Activated CD8-positive, alpha-beta memory T cell treated with anti-CD3 and anti-CD28 coated beads, Interleukin-2, amount 10 ng/mL, durations not matched to agents 7 days and 5 days (primary cell): Measurements from ENCODE around the gene COL1A1. TPM values are rescaled to one million over a fixed set of nuclear protein-coding genes. Genes with fewer than 3 reads are reported as not detected.

Experiments used
- ATAC-seq: fragments of 150-1000 bp; cut with Tn5 transposase; one replicate; pipeline ENCODE4 v1.10.0; 2021; ENCODE audit warnings: moderate library complexity
- CTCF ChIA-PET: fragments of 350-600 bp; sonication (Branson Sonifier 250); formaldehyde crosslinking; loops from one replicate; lab custom pipeline; 2021; ENCODE audit warnings: antibody characterized with exemption; lab: Charles Lee
- DNase-seq: peaks from one replicate; pipeline ENCODE4 v3.0.0-alpha.2; 2020
- H3K27ac Mint-ChIP-seq: one replicate; pipeline ENCODE4 v1.8.0; 2021; ENCODE audit warnings: mild to moderate bottlenecking, mixed read lengths
- H3K27me3 Mint-ChIP-seq: one replicate; pipeline ENCODE4 v1.8.0; 2021; ENCODE audit warnings: mixed read lengths
- H3K36me3 Mint-ChIP-seq: one replicate; pipeline ENCODE4 v1.8.0; 2021; ENCODE audit warnings: mild to moderate bottlenecking, mixed read lengths
- H3K4me1 Mint-ChIP-seq: one replicate; pipeline ENCODE4 v1.8.0; 2021; ENCODE audit warnings: mixed read lengths
- H3K4me3 Mint-ChIP-seq: one replicate; pipeline ENCODE4 v1.8.0; 2021; ENCODE audit warnings: mild to moderate bottlenecking, moderate library complexity, mixed read lengths
- H3K9me3 Mint-ChIP-seq: one replicate; pipeline ENCODE4 v1.8.0; 2022; ENCODE audit warnings: low read depth, mixed read lengths
- total RNA-seq, 2 experiments: library from RNA; stranded (reverse); gene quantifications; one replicate each; pipeline ENCODE4 v1.2.3, GENCODE V29; 2021

Gene COL1A1
- total RNA-seq, 2 experiments from 2014 or later = 0.67 to 1.6 TPM

DNA sequence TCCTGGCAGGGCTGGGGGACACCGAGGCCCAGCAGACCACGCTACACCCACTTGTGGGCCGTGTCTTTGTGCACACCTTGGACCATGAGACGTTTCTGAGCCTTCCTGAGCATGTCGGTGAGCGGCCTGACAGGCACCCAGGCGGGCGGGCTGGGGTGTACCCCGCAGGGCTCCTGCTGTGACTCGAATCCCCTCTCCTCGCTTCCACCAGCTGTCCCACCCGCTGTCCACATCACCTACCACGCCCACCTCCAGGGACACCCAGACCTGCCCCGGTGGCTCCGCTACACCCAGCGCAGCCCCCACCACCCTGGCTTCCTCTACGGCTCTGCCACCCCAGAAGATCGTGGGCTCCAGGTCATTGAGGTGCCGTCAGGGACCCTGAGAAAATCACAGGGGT lies 34.1 kb downstream of the COL1A1 start:
- no peaks in the 10 kb centered on the region for H3K27me3 Mint-ChIP-seq
- no peak overlapping the region for H3K27ac Mint-ChIP-seq
- CTCF ChIA-PET = interaction anchor here (1.3 to 2.8 kb wide), 2 partner anchors 33 to 80 kb away, joined by 4 to 10 read pairs; no protein-coding TSS in a partner anchor
- no peak overlapping the region for H3K4me3 Mint-ChIP-seq
- ATAC-seq (no peak), DNase-seq (no peak)
- no peaks in the 10 kb centered on the region for H3K36me3 Mint-ChIP-seq
- H3K9me3 Mint-ChIP-seq = no peaks in the 10 kb centered on the region
- H3K4me1 Mint-ChIP-seq = peaks cover 25% of the 10 kb centered on the region

- Mint-ChIP-seq H3K4me3 (no peak overlapping the region), H3K9me3 (no peaks in the 10 kb centered on the region), H3K36me3 (no peaks in the 10 kb centered on the region), H3K27me3 (no peaks in the 10 kb centered on the region), H3K4me1 (peaks cover 32% of the 10 kb centered on the region), H3K27ac (no peak overlapping the region)
- CTCF ChIA-PET = interaction anchor here (1.3 to 2.8 kb wide), 5 partner anchors 34 to 353 kb away, joined by 3 to 10 read pairs (median 4); no protein-coding TSS in a partner anchor
- DNase-seq (no peak), ATAC-seq (no peak)
Measured at GRCh38 chr17:50166518-50167181, 34.8 kb downstream of the COL1A1 start.

DNA sequence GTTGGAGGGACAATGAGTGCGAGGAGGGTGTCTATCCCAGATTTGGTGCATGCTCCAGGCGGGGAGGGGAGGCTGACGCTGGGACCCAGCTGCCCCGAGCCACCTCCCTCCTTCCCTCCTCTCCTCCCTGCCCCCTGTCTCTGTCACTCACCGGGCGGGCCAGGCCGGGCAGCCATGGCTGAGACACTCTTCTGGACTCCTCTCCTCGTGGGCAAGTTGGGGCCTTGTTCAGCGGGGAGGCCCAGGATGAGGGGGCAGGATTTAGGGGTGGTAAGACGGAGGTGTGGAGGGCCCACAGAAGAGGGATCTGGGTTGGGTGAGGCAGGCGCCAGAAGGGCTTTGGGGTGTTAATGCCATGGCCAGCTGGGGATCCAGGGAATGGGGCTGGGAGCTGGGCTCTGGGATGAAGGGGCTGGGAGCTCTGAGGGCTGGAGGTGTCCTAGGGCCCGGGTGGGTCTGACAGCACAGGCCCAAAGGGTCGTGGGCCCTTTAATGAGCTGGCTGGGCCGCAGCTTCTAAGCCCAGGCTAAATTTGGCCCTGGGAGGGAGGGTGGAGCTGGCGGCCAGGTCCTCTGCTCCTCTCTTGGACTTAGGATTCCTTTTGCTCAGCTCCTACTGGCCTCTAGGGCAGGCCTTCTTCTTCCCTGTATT lies 35.4 kb downstream of the COL1A1 start, which contains the start of gene SGCA:
TSS of gene SGCA (plus strand) at position 139 of the 651 bp plus-strand sequence. CDS start at position 175, 36 bp downstream.
- ATAC-seq (no peak), DNase-seq (no peak)
- Mint-ChIP-seq H3K27ac (no peak within 1 kb of the TSS), H3K9me3 (no peaks in the 10 kb centered on the region), H3K4me3 (no peak within 1 kb of the TSS), H3K27me3 (peaks cover under 1% of the 10 kb centered on the region), H3K36me3 (no peaks in the 10 kb centered on the region), H3K4me1 (peaks cover 30% of the 10 kb centered on the region)
- CTCF ChIA-PET = interaction anchor here (0.8 to 2.8 kb wide), 9 partner anchors 11 to 353 kb away, joined by 3 to 10 read pairs (median 4); partner anchors contain the start of gene PDK2

DNA sequence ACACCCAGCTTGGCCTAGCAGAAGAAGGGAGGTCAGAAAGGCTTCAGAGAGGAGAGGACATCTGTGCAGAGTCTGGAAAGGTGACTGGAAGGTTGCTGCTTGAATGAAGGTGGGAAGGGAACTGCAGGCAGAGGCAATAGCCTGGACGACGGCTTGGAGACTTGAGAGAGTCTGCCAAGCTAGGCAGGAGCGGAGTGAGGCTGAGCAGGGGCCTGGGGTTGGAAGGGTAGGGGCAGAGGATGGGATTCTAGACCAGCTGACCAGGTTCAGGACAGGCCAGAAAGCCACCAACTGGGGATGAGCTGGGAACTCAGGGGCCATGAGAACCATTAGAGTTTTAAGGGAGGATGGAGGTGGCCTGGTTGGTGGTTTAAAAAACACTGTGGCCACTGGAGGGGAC lies 36.0 kb downstream of the COL1A1 start:
- no peak overlapping the region for H3K27ac Mint-ChIP-seq
- peaks cover 31% of the 10 kb centered on the region for H3K4me1 Mint-ChIP-seq

GRCh38 chr17:50165066-50165465 lies 36.4 kb downstream of the COL1A1 start:
- CTCF ChIA-PET = interaction anchor here (0.8 to 2.8 kb wide), 12 partner anchors 10 to 354 kb away, joined by 3 to 10 read pairs (median 4); partner anchors contain the start of gene PDK2
- Mint-ChIP-seq H3K4me1 (peaks cover 29% of the 10 kb centered on the region), H3K27ac (no peak overlapping the region), H3K4me3 (no peak overlapping the region), H3K36me3 (no peaks in the 10 kb centered on the region), H3K27me3 (peaks cover 8% of the 10 kb centered on the region), H3K9me3 (no peaks in the 10 kb centered on the region)
- DNase-seq (no peak), ATAC-seq (no peak)

More for the DNA sequence above, 36.0 kb downstream of the COL1A1 start:
- CTCF ChIA-PET = interaction anchor here (0.8 to 2.8 kb wide), 10 partner anchors 11 to 354 kb away, joined by 3 to 10 read pairs (median 4); partner anchors contain the start of gene PDK2
- DNase-seq = no peak
- Mint-ChIP-seq H3K36me3 (no peaks in the 10 kb centered on the region), H3K4me3 (no peak overlapping the region), H3K9me3 (no peaks in the 10 kb centered on the region), H3K27me3 (peaks cover 4% of the 10 kb centered on the region)
- no peak for ATAC-seq

GRCh38 chr17:50164697-50164988 lies 36.8 kb downstream of the COL1A1 start:
- Mint-ChIP-seq H3K36me3 (no peaks in the 10 kb centered on the region), H3K4me3 (no peak overlapping the region), H3K9me3 (no peaks in the 10 kb centered on the region), H3K4me1 (peaks cover 29% of the 10 kb centered on the region), H3K27me3 (peaks cover 8% of the 10 kb centered on the region), H3K27ac (no peak overlapping the region)
- ATAC-seq (no peak), DNase-seq (no peak)
- CTCF ChIA-PET = interaction anchor here (1.0 to 2.8 kb wide), 7 partner anchors 9 to 132 kb away, joined by 3 to 10 read pairs (median 4); partner anchors contain the start of gene PDK2

GRCh38 chr17:50163843-50164696 lies 37.4 kb downstream of the COL1A1 start:
- CTCF ChIA-PET = interaction anchor here (0.6 to 2.0 kb wide), 10 partner anchors 10 to 1350 kb away, joined by 3 to 5 read pairs (median 4); partner anchors contain the start of gene PPP1R9B
- peaks cover 8% of the 10 kb centered on the region for H3K27me3 Mint-ChIP-seq
- ATAC-seq = no peak
- H3K36me3 Mint-ChIP-seq = no peaks in the 10 kb centered on the region
- no peak for DNase-seq
- H3K27ac Mint-ChIP-seq = no peak overlapping the region
- no peaks in the 10 kb centered on the region for H3K9me3 Mint-ChIP-seq
- H3K4me3 Mint-ChIP-seq = no peak overlapping the region
- H3K4me1 Mint-ChIP-seq = peaks cover 23% of the 10 kb centered on the region

DNA sequence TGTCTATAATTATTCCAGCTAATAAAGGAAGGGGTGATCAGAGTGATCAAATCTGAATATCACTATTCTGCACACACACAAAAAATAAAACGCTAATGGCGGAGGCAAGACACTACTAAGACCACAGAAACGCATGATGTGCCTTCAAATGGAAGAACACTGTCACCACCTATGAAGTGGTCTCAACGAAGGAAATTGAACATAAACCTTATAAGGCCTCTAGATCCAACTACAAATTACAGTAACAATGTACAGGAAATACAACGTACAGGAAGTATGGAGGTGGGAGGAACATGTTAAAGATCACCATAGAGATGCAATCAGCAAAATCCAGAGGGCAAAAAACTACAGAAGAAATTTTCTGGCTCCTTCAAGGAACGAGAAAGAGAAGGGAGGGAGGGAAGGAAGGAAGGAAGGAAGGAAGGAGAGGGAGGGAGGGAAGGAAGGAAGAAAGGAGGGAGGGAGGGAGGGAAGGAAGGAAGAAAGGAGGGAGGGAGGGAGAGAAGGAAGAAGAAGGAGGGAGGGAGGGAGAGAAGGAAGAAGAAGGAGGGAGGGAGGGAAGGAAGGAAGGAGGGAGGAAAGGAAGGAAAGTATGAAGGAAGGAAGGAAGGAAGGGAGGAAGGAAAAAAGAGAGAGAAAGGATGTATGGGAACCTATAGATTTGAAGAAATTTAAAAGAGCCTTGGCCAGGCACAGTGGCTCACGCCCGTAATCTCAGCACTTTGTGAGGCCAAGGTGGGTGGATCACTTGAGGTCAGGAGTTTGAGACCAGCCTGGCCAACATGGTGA lies 38.8 kb downstream of the COL1A1 start:
- Mint-ChIP-seq H3K27ac (peak overlapping the region; percentile 4), H3K36me3 (no peaks in the 10 kb centered on the region), H3K27me3 (peaks cover 8% of the 10 kb centered on the region), H3K4me3 (no peak overlapping the region), H3K4me1 (peaks cover 28% of the 10 kb centered on the region), H3K9me3 (no peaks in the 10 kb centered on the region)
- ATAC-seq (no peak), DNase-seq (no peak)
- CTCF ChIA-PET = interaction anchor here (0.8 to 2.8 kb wide), 25 partner anchors 8 to 235 kb away, joined by 3 to 81 read pairs (median 6); partner anchors contain the start of genes PPP1R9B and SAMD14

GRCh38 chr17:50161911-50162288 lies 39.5 kb downstream of the COL1A1 start:
- ATAC-seq (no peak), DNase-seq (no peak)
- Mint-ChIP-seq H3K9me3 (no peaks in the 10 kb centered on the region), H3K4me3 (peak overlapping the region; percentile 77), H3K36me3 (no peaks in the 10 kb centered on the region), H3K4me1 (peaks cover 28% of the 10 kb centered on the region), H3K27ac (peak overlapping the region; percentile 67), H3K27me3 (peaks cover 8% of the 10 kb centered on the region)
- CTCF ChIA-PET = interaction anchor here (0.8 to 2.8 kb wide), 22 partner anchors 8 to 236 kb away, joined by 3 to 81 read pairs (median 10); partner anchors contain the start of genes PPP1R9B and SAMD14

DNA sequence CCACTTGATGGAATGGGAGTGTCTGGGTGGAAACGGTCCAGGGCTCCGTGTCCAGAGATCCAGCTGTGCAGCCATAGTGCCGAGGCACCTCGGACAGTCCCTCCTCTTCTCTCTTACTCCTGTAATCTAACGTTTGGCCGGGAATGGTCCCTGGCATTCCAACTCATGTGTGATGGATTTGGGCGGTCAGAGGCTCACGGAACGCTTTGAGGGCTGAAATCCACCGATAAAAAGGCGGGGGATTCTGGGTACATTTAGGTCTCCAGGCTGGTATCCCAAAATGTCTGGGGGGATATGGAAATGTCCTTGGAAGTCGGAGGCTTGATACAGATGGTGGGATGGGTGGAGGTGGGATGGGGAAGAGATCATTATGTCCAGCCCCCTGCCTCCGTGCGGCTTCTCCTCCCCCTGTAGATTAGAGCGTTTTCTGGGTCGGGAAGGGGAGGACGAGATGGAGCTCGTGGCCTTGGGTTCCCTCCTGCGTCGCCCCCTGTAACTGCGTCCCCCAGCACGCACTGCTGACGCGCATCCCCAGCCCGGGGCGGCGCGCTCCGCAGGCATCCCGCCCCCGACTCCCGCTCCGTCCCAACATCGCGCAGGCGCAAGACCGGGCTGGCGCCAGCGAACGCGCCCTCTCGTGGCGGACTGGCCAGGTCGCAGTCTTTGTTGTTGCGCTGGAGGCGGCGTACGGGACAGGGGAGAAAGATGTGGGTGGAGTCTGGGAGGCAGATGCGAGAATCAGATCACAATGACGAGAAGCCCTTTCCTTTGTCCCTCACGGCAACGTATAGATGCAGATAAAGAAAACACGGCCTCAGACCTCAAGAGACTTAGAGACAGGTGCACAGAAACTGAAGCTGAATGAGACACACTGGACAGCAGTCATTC lies 40.2 kb downstream of the COL1A1 start:
- Mint-ChIP-seq H3K36me3 (no peaks in the 10 kb centered on the region), H3K4me1 (peaks cover 28% of the 10 kb centered on the region), H3K27me3 (peaks cover 8% of the 10 kb centered on the region), H3K9me3 (no peaks in the 10 kb centered on the region), H3K4me3 (peak overlapping the region; percentile 77), H3K27ac (peak overlapping the region; percentile 67)
- CTCF ChIA-PET = interaction anchor here (0.5 to 2.8 kb wide), 25 partner anchors 9 to 336 kb away, joined by 3 to 81 read pairs (median 9); partner anchors contain the start of genes PPP1R9B and SAMD14
- ATAC-seq = peak; percentile 98
- peak; percentile 96 for DNase-seq

DNA sequence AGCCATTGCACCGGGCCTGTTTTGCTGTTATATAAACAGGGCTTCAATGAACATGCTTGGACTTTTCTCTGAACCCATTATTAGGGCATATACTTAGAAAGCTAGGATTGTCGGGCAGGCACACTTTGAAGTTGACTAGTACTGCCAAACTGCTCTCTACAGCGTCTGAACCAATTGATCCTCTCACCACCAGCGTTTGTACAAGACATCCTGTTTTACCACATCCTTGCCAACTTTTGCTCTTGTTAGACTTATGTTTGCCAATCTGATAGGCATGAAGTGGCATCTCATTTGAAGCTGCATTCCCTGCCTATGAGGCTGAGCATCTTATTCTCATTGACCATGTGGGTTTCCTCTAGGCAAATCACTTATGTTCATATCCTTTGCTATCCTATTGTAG lies 43.5 kb downstream of the COL1A1 start:
- ATAC-seq (no peak), DNase-seq (no peak)
- CTCF ChIA-PET = interaction anchor here (1.0 to 5.9 kb wide), 6 partner anchors 8 to 40 kb away, joined by 3 to 22 read pairs (median 6); no protein-coding TSS in a partner anchor
- no peaks in the 10 kb centered on the region for H3K9me3 Mint-ChIP-seq
- no peak overlapping the region for H3K4me3 Mint-ChIP-seq
- peaks cover 8% of the 10 kb centered on the region for H3K27me3 Mint-ChIP-seq
- peaks cover 44% of the 10 kb centered on the region for H3K4me1 Mint-ChIP-seq
- no peak overlapping the region for H3K27ac Mint-ChIP-seq
- no peaks in the 10 kb centered on the region for H3K36me3 Mint-ChIP-seq
